ENCODE results near the gene HOXB2.

DNA sequence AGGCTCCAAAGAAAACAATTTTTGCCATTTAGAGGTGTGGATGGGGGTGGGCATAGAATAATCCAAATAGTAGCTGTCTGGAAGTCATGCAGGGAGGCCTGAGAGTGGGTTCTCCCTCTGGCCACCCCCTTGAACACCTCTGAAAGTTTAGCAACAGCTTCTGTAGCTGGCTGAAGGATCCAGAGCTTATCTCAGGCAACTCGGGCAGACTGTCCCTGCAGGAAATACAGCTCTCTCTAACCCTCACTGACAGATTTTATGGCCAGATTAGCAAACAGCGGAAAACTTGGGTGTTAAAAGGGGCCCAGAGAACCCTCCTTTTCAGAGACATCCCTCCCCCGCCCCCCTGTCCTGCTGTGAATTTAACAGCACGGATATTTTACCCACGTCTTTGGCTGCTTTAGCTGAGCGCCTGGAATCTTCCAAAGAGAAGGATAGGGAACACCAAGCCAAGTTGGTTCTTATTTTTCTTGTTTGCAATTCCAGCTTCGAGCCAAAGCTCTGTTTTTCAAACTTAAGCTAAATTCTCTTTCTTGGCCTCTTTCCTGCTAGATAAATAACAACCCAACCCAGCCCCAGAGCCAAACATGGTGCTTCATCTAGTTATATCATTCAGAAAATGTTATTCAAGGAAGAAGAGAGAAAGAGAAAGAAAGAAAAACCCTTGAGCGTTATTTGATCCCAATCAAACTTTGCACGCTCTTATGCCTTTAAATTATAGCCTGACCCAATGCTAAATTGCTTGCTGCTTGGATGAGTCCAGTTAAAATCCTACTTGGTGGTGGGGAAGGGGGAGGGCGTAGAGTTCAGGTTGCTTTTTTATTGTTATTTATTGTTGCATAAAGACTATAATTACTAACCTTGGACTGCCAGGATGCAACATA is 2.3 kb upstream of the HOXB2 start:
- TF ChIP-seq POLR2A (IDR thresholded peaks at IDR 0.05) (no peak), CTCF (IDR thresholded peaks at IDR 0.05) (no peak)

All from right lobe of liver (tissue), 4 donors.